ENCODE measurements around the gene CHD9NB.

The CHD9NB gene

GRCh38 chr16:53022374-53022773 is 30.3 kb downstream of the CHD9NB start:
- DNase-seq: no peak

- DNase-seq: no peak
Observed at GRCh38 chr16:53018834-53019416, 33.8 kb downstream of the CHD9NB start.

- DNase-seq: no peak
Observed at GRCh38 chr16:53014287-53014686, 38.4 kb downstream of the CHD9NB start.

GRCh38 chr16:53007095-53007494 is 45.6 kb downstream of the CHD9NB start:
- DNase-seq: no peak

- no peak for DNase-seq
Observed at GRCh38 chr16:52997922-52998321, 54.8 kb downstream of the CHD9NB start.

- no peak for DNase-seq
Observed at GRCh38 chr16:52994942-52995341, 57.8 kb downstream of the CHD9NB start.

- no peak for DNase-seq
Observed at GRCh38 chr16:52993179-52993578, 59.5 kb downstream of the CHD9NB start.

GRCh38 chr16:52991572-52991971 is 61.1 kb downstream of the CHD9NB start:
- DNase-seq: no peak
